Liver (tissue), 9 donors: ENCODE data around the gene TRIO. TPM values are rescaled to one million over a fixed set of nuclear protein-coding genes. Genes with fewer than 3 reads are reported as not detected.

Experiments used
- DNase-seq: peaks from one replicate; pipeline ENCODE4 v3.0.0-alpha.2; 2017; ENCODE audit warnings: low spot score
- H3K27ac ChIP-seq, 2 donors: one replicate each; pipeline ENCODE4 v1.7.0; 2013; ENCODE audit warnings: inconsistent platforms in 2 of 2, low read length in 2 of 2, control low read depth in 1 of 2, low read depth in 1 of 2, mild to moderate bottlenecking in 1 of 2
- H3K27me3 ChIP-seq, 4 donors: one replicate each; pipeline versions ENCODE4 v1.6.1 to v1.7.0; 2013; ENCODE audit warnings: low read length in 3 of 4, inconsistent platforms in 1 of 4, mild to moderate bottlenecking in 1 of 4, moderate library complexity in 1 of 4; ENCODE audit not compliant: control insufficient read depth in 4 of 4, insufficient read depth in 4 of 4
- H3K36me3 ChIP-seq, 4 donors: one replicate each; pipeline versions ENCODE4 v1.6.1 to v1.7.0; 2013; ENCODE audit warnings: low read length in 3 of 4, mild to moderate bottlenecking in 3 of 4, low read depth in 1 of 4, moderate library complexity in 1 of 4; ENCODE audit not compliant: control insufficient read depth in 4 of 4, insufficient read depth in 3 of 4
- H3K4me1 ChIP-seq, 4 donors: one replicate each; pipeline versions ENCODE4 v1.6.1 to v1.7.0; 2013; ENCODE audit warnings: low read length in 3 of 4, mild to moderate bottlenecking in 3 of 4, moderate library complexity in 1 of 4; ENCODE audit not compliant: control insufficient read depth in 4 of 4, insufficient read depth in 4 of 4
- H3K4me3 ChIP-seq, 3 donors: one replicate each; pipeline versions ENCODE4 v1.6.1 to v1.7.0; 2013; ENCODE audit warnings: low read length in 3 of 3, control low read depth in 1 of 3, low read depth in 1 of 3, mild to moderate bottlenecking in 1 of 3
- H3K9ac ChIP-seq, 2 donors: one replicate each; pipeline ENCODE4 v1.7.0; 2013; ENCODE audit warnings: low read length in 2 of 2, mild to moderate bottlenecking in 2 of 2, moderate library complexity in 2 of 2, control low read depth in 1 of 2, low read depth in 1 of 2
- H3K9me3 ChIP-seq, 4 donors: one replicate each; pipeline versions ENCODE4 v1.6.1 to v1.7.0; 2013; ENCODE audit warnings: low read length in 3 of 4; ENCODE audit not compliant: control insufficient read depth in 4 of 4
- EGR1 ChIP-seq, 2 donors: IDR thresholded peaks; 2 replicates each; pipeline ENCODE4 v1.6.1; 2016 to 2018; ENCODE audit warnings: antibody characterized with exemption in 2 of 2, low read depth in 2 of 2
- FOXA1 ChIP-seq: IDR thresholded peaks from 2 replicates; pipeline ENCODE4 v1.6.1; 2016; ENCODE audit warnings: antibody characterized with exemption
- FOXA2 ChIP-seq: IDR thresholded peaks from 2 replicates; pipeline ENCODE4 v1.6.1; 2016; ENCODE audit warnings: antibody characterized with exemption
- GABPA ChIP-seq, 2 donors: IDR thresholded peaks in 1 of 2; conservative IDR thresholded peaks in 1 of 2; 2 replicates each; pipeline ENCODE4 v1.6.1; 2016; ENCODE audit warnings: antibody characterized with exemption in 2 of 2, mild to moderate bottlenecking in 1 of 2, moderate library complexity in 1 of 2
- HNF4G ChIP-seq: IDR thresholded peaks from 2 replicates; pipeline ENCODE4 v1.6.1; 2016; ENCODE audit warnings: antibody characterized with exemption
- JUND ChIP-seq, 2 donors: IDR thresholded peaks; 2 replicates each; pipeline ENCODE4 v1.6.1; 2016; ENCODE audit warnings: antibody characterized with exemption in 2 of 2
- NR2F2 ChIP-seq: IDR thresholded peaks from 2 replicates; pipeline ENCODE4 v1.6.1; 2016; ENCODE audit warnings: antibody characterized with exemption
- RAD21 ChIP-seq, 2 donors: IDR thresholded peaks; 2 replicates each; pipeline ENCODE4 v1.6.1; 2016; ENCODE audit warnings: antibody characterized with exemption in 2 of 2, mild to moderate bottlenecking in 2 of 2
- RXRA ChIP-seq, 2 donors: IDR thresholded peaks; 2 replicates each; pipeline ENCODE4 v1.6.1; 2017 to 2018; ENCODE audit warnings: antibody characterized with exemption in 2 of 2, mild to moderate bottlenecking in 1 of 2
- SP1 ChIP-seq: IDR thresholded peaks from 2 replicates; pipeline ENCODE4 v1.6.1; 2018; ENCODE audit warnings: antibody characterized with exemption, mild to moderate bottlenecking
- TAF1 ChIP-seq: conservative IDR thresholded peaks from 2 replicates; pipeline ENCODE4 v1.6.1; 2016; ENCODE audit warnings: antibody characterized with exemption, mild to moderate bottlenecking
- YY1 ChIP-seq: IDR thresholded peaks from 2 replicates; pipeline ENCODE4 v1.6.1; 2016; ENCODE audit warnings: antibody characterized with exemption, mild to moderate bottlenecking
- WGBS: extraction: QIAGEN DNeasy Blood & Tissue Kit; methylation state at CpG from one replicate; pipeline ENCODE4 v1.1.7; 2013; 5-methylcytosine and 5-hydroxymethylcytosine counted together
- polyA plus RNA-seq, 2 donors: library from polyadenylated mRNA; stranded (reverse) in 1 of 2; unstranded in 1 of 2; fragments of 200-250 nt in 1 of 2; fragments of >200 nt in 1 of 2; fragmentation: Nextera tagmentation in 1 of 2; extraction: Ambion mirVana in 1 of 2; gene quantifications; one replicate each; pipeline versions ENCODE4 v1.2.1 to v1.2.3, GENCODE V29; 2013 to 2015
- total RNA-seq, 2 donors: library from RNA; depleted of rRNA; stranded (reverse); fragments of >200 nt; gene quantifications; one replicate each; pipeline ENCODE4 v1.2.3, GENCODE V29; 2014
- TF ChIP-seq, protein P1 (sequence below): fragments of 150-350 bp; IDR thresholded peaks from 2 replicates; pipeline ENCODE4 v1.5.1; 2017; ENCODE audit warnings: improper control_type of control experiment, low read depth, low read length; ENCODE audit not compliant: missing input control
- TF ChIP-seq, protein P2 (sequence below): IDR thresholded peaks from 2 replicates; pipeline ENCODE4 v1.6.1; 2016; ENCODE audit warnings: antibody characterized with exemption
- TF ChIP-seq, protein P3 (sequence below): IDR thresholded peaks from 2 replicates; pipeline ENCODE4 v1.6.1; 2016; ENCODE audit warnings: antibody characterized with exemption
- TF ChIP-seq, protein P4 (sequence below): IDR thresholded peaks from 2 replicates; pipeline ENCODE4 v1.6.1; 2016; ENCODE audit warnings: antibody characterized with exemption, mild to moderate bottlenecking
- donor health status: healthy.
- donor health status: healthy.
- donor health status: healthy.
- donor health status: healthy.
- donor health status: healthy.

TRIO gene
- total and polyA plus RNA-seq, 4 donors, result 8.5 to 86.2 (median 16.0) TPM

DNA sequence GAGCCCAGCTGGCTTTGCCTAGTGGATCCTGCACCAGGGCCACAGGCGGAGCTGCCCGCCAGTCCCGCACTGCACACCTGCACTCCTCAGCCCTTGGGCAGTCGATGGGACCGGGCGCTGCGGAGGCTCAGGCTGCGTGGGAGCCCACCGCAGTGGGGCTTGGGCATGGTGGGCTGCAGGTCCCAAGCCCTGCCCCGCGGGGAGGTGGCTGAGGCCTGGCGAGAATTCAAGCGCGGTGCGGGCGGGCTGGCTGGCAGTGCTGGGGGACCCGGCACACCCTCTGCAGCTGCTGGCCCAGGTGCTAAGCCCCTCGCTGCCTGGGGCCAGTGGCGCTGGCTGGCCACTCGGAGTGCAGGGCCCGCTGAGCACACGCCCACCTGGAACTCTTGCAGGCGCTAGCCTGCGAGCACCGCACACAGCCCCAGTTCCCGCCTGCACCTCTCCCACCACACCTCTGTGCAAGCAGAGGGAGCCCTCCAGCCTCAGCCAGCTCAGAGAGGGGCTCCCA is 312.7 kb downstream of the TRIO start:
- TF ChIP-seq, protein P1, sequence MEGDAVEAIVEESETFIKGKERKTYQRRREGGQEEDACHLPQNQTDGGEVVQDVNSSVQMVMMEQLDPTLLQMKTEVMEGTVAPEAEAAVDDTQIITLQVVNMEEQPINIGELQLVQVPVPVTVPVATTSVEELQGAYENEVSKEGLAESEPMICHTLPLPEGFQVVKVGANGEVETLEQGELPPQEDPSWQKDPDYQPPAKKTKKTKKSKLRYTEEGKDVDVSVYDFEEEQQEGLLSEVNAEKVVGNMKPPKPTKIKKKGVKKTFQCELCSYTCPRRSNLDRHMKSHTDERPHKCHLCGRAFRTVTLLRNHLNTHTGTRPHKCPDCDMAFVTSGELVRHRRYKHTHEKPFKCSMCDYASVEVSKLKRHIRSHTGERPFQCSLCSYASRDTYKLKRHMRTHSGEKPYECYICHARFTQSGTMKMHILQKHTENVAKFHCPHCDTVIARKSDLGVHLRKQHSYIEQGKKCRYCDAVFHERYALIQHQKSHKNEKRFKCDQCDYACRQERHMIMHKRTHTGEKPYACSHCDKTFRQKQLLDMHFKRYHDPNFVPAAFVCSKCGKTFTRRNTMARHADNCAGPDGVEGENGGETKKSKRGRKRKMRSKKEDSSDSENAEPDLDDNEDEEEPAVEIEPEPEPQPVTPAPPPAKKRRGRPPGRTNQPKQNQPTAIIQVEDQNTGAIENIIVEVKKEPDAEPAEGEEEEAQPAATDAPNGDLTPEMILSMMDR, result no peak
- TF ChIP-seq SP1 (no peak), RAD21 (IDR thresholded peaks at IDR 0.05) (no peak), EGR1 (IDR thresholded peaks at IDR 0.05; ENCODE audit: low read depth in 2 of 2) (no peak), FOXA1 (no peak), RXRA (IDR thresholded peaks at IDR 0.05) (no peak), JUND (IDR thresholded peaks at IDR 0.05) (no peak), FOXA2 (no peak), NR2F2 (no peak)
- TF ChIP-seq, protein P2, sequence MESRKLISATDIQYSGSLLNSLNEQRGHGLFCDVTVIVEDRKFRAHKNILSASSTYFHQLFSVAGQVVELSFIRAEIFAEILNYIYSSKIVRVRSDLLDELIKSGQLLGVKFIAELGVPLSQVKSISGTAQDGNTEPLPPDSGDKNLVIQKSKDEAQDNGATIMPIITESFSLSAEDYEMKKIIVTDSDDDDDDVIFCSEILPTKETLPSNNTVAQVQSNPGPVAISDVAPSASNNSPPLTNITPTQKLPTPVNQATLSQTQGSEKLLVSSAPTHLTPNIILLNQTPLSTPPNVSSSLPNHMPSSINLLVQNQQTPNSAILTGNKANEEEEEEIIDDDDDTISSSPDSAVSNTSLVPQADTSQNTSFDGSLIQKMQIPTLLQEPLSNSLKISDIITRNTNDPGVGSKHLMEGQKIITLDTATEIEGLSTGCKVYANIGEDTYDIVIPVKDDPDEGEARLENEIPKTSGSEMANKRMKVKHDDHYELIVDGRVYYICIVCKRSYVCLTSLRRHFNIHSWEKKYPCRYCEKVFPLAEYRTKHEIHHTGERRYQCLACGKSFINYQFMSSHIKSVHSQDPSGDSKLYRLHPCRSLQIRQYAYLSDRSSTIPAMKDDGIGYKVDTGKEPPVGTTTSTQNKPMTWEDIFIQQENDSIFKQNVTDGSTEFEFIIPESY, result no peak
- no peaks in the 10 kb centered on the region for H3K9me3 ChIP-seq
- no peak overlapping the region for H3K9ac ChIP-seq
- no peak overlapping the region for H3K27ac ChIP-seq
- over 99% methylated on average over 26 of the region's 26 CpGs for WGBS
- no peaks in the 10 kb centered on the region for H3K4me1 ChIP-seq
- H3K4me3 ChIP-seq, result no peak overlapping the region
- H3K36me3 ChIP-seq, result peaks cover 0 to 11% (median 2%) of the 10 kb centered on the region in 4 donors
- no peaks in the 10 kb centered on the region for H3K27me3 ChIP-seq
- DNase-seq, result no peak

DNA sequence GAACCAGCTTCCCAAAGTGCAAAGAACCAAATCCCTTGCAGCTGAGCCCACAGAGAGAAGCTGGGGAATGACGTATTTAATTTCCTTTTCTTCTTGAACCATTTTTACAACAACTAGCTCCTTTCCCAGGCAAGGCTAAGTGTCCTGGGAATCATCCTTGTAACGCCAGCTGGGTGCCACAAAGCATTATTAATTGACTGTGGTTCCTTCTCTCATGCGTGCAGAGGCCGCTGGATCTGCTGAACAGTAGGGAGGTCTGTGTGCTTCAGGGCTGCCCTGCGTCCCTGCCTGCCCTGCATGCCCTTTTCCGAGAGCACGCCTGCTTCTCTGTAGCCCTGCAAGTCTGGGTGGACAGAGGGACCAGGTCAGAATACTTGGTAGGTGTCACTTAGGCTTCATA is 314.3 kb downstream of the TRIO start:
- WGBS, result 96% methylated on average over 7 of the region's 7 CpGs
- no peak overlapping the region for H3K27ac ChIP-seq
- peaks cover 2 to 27% (median 9%) of the 10 kb centered on the region in 4 donors for H3K36me3 ChIP-seq
- no peaks in the 10 kb centered on the region for H3K9me3 ChIP-seq
- TF ChIP-seq TAF1 (no peak), GABPA (IDR thresholded peaks at IDR 0.05 in 1 of 2, conservative IDR thresholded peaks at IDR 0.05 in 1 of 2) (no peak), EGR1 (IDR thresholded peaks at IDR 0.05; ENCODE audit: low read depth in 2 of 2) (no peak), RXRA (IDR thresholded peaks at IDR 0.05) (no peak), HNF4G (no peak), YY1 (no peak)
- TF ChIP-seq, protein P3, sequence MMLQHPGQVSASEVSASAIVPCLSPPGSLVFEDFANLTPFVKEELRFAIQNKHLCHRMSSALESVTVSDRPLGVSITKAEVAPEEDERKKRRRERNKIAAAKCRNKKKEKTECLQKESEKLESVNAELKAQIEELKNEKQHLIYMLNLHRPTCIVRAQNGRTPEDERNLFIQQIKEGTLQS, result no peak
- H3K27me3 ChIP-seq, result no peaks in the 10 kb centered on the region
- DNase-seq, result no peak
- no peak overlapping the region for H3K4me3 ChIP-seq
- H3K4me1 ChIP-seq, result no peaks in the 10 kb centered on the region
- no peak overlapping the region for H3K9ac ChIP-seq

DNA sequence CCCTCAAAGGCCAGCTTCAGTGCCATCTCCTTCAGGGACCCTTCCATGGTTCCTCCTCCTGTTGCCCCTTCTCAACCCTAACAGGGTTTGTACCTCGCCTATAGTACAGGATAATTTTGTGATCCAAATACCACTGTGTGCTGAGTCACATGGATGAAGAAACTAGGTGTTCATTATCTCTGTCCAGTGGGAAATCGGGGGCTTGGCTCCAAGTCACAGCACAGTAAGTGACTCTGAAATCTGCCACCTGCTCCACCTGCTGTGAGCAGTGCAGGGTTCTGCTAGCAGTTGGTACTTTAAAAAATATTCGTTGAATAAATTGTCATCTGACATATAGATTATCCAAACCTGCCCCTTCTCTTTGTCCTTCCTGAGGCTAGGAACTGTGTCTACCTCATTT is 315.3 kb downstream of the TRIO start:
- DNase-seq, result no peak
- H3K27me3 ChIP-seq, result no peaks in the 10 kb centered on the region
- WGBS, result 91% methylated on average over 3 of the region's 3 CpGs
- TF ChIP-seq RXRA (IDR thresholded peaks at IDR 0.05) (no peak), FOXA1 (no peak), GABPA (IDR thresholded peaks at IDR 0.05 in 1 of 2, conservative IDR thresholded peaks at IDR 0.05 in 1 of 2) (no peak), HNF4G (no peak), SP1 (no peak)
- TF ChIP-seq, protein P4, sequence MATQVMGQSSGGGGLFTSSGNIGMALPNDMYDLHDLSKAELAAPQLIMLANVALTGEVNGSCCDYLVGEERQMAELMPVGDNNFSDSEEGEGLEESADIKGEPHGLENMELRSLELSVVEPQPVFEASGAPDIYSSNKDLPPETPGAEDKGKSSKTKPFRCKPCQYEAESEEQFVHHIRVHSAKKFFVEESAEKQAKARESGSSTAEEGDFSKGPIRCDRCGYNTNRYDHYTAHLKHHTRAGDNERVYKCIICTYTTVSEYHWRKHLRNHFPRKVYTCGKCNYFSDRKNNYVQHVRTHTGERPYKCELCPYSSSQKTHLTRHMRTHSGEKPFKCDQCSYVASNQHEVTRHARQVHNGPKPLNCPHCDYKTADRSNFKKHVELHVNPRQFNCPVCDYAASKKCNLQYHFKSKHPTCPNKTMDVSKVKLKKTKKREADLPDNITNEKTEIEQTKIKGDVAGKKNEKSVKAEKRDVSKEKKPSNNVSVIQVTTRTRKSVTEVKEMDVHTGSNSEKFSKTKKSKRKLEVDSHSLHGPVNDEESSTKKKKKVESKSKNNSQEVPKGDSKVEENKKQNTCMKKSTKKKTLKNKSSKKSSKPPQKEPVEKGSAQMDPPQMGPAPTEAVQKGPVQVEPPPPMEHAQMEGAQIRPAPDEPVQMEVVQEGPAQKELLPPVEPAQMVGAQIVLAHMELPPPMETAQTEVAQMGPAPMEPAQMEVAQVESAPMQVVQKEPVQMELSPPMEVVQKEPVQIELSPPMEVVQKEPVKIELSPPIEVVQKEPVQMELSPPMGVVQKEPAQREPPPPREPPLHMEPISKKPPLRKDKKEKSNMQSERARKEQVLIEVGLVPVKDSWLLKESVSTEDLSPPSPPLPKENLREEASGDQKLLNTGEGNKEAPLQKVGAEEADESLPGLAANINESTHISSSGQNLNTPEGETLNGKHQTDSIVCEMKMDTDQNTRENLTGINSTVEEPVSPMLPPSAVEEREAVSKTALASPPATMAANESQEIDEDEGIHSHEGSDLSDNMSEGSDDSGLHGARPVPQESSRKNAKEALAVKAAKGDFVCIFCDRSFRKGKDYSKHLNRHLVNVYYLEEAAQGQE, result no peak
- TF ChIP-seq, protein P2, result no peak
- TF ChIP-seq, protein P1, result no peak

More for the DNA sequence above, 315.3 kb downstream of the TRIO start:
- Histone ChIP-seq H3K9ac (no peak overlapping the region), H3K27ac (no peak overlapping the region), H3K4me3 (no peak overlapping the region), H3K9me3 (no peaks in the 10 kb centered on the region), H3K36me3 (peaks cover 2 to 35% (median 11%) of the 10 kb centered on the region in 4 donors), H3K4me1 (no peaks in the 10 kb centered on the region)
